T-cell (primary cell): ENCODE data around the gene WDFY4. TPM values are rescaled to one million over a fixed set of nuclear protein-coding genes. Genes with fewer than 3 reads are reported as not detected.

ENCODE experiments used
- ATAC-seq, 4 experiments: fragments of 200-7000 bp in 3 of 4; fragments of 150-1000 bp in 1 of 4; cut with Tn5 transposase; replicated peaks in 1 of 4; 1 replicate in 3 of 4; 2 replicates in 1 of 4; pipeline ENCODE4 v1.10.0; 2021; ENCODE audit warnings: moderate library complexity in 3 of 4, mild to moderate bottlenecking in 2 of 4, moderate number of reproducible peaks in 1 of 4
- CTCF ChIA-PET, 2 donors: fragments of 300-600 bp; sonication (Branson Sonifier 250); formaldehyde crosslinking; loops; one replicate each; lab custom pipeline; 2022; ENCODE audit warnings: antibody characterized with exemption in 2 of 2; lab: Charles Lee
- POLR2A ChIA-PET, 2 donors: fragments of 300-600 bp; sonication (Branson Sonifier 250); formaldehyde crosslinking; loops; one replicate each; lab custom pipeline; 2022; ENCODE audit warnings: antibody characterized with exemption in 2 of 2; lab: Charles Lee
- DNase-seq, 35 experiments: peaks; one replicate each; pipeline versions ENCODE4 v3.0.0 to v3.0.0-alpha.2; 2013 to 2023
- H3K27ac ChIP-seq: one replicate; pipeline ENCODE4 v1.5.1; 2013; ENCODE audit warnings: low read length
- H3K27me3 ChIP-seq, 2 experiments: replicated peaks in 1 of 2; 1 replicate in 1 of 2; 2 replicates in 1 of 2; pipeline versions ENCODE4 v1.6.1 to v1.7.0; 2013; ENCODE audit warnings: low read length in 1 of 2, mixed read lengths in 1 of 2; ENCODE audit not compliant: control insufficient read depth in 2 of 2, insufficient read depth in 2 of 2; ENCODE audit errors: extremely low read depth in 1 of 2
- H3K36me3 ChIP-seq, 2 donors: 1 replicate in 1 of 2; 2 replicates in 1 of 2; pipeline versions ENCODE4 v1.6.1 to v1.7.0; 2013; ENCODE audit warnings: low read length in 1 of 2; ENCODE audit not compliant: control insufficient read depth in 2 of 2, insufficient read depth in 1 of 2; ENCODE audit errors: extremely low read depth in 1 of 2
- H3K4me1 ChIP-seq, 2 experiments: 1 replicate in 1 of 2; 2 replicates in 1 of 2; pipeline versions ENCODE4 v1.6.1 to v1.7.0; 2013; ENCODE audit warnings: low read length in 2 of 2, mixed read lengths in 1 of 2; ENCODE audit not compliant: insufficient read depth in 2 of 2, control insufficient read depth in 1 of 2; ENCODE audit errors: extremely low read depth in 1 of 2
- H3K4me3 ChIP-seq, 2 donors: 1 replicate in 1 of 2; 2 replicates in 1 of 2; pipeline versions ENCODE4 v1.5.1 to v1.7.0; 2013; ENCODE audit warnings: mild to moderate bottlenecking in 2 of 2, low read length in 1 of 2, moderate library complexity in 1 of 2; ENCODE audit not compliant: control insufficient read depth in 1 of 2; ENCODE audit errors: extremely low read depth in 1 of 2
- H3K9me3 ChIP-seq: 2 replicates; pipeline ENCODE4 v1.7.0; 2013
- H3K27ac Mint-ChIP-seq, 2 donors: one replicate each; pipeline ENCODE4 v1.8.0; 2020 to 2021; ENCODE audit warnings: mild to moderate bottlenecking in 2 of 2, mixed read lengths in 2 of 2
- H3K27me3 Mint-ChIP-seq, 2 donors: one replicate each; pipeline ENCODE4 v1.8.0; 2021 to 2022; ENCODE audit warnings: mixed read lengths in 2 of 2
- H3K36me3 Mint-ChIP-seq: one replicate; pipeline ENCODE4 v1.8.0; 2021; ENCODE audit warnings: mixed read lengths
- H3K4me1 Mint-ChIP-seq, 3 donors: one replicate each; pipeline ENCODE4 v1.8.0; 2020 to 2022; ENCODE audit warnings: mixed read lengths in 3 of 3, mild to moderate bottlenecking in 1 of 3
- H3K4me3 Mint-ChIP-seq, 3 donors: one replicate each; pipeline ENCODE4 v1.8.0; 2020 to 2022; ENCODE audit warnings: mild to moderate bottlenecking in 3 of 3, mixed read lengths in 3 of 3, moderate library complexity in 3 of 3
- H3K9me3 Mint-ChIP-seq, 3 donors: one replicate each; pipeline ENCODE4 v1.8.0; 2020 to 2022; ENCODE audit warnings: mixed read lengths in 3 of 3
- WGBS: methylation state at CpG from one replicate; pipeline ENCODE4 v1.1.5; 2013; ENCODE audit warnings: missing lambda C conversion rate; ENCODE audit not compliant: insufficient coverage; 5-methylcytosine and 5-hydroxymethylcytosine counted together
- total RNA-seq, 35 experiments: library from RNA in 6 of 35; stranded (reverse) in 6 of 35; fragments of 120-200 nt in 1 of 35; gene quantifications; one replicate each; pipeline versions ENCODE4 v1.2.1 to v1.2.4 and lab custom pipeline; 2013 to 2026

WDFY4 gene
- total RNA-seq, 5 donors from 2014 or later (not counting 1 experiment from before 2014, with no cell fraction given) = 2.6 to 15.5 (median 4.2) TPM

- Histone ChIP-seq H3K27ac (no peak overlapping the region), H3K27me3 (peaks cover 0 to 19% of the 10 kb centered on the region in 2 experiments), H3K36me3 (peaks cover 0 to 3% of the 10 kb centered on the region in 2 donors), H3K4me1 (peaks cover 42 to 66% of the 10 kb centered on the region in 2 experiments), H3K9me3 (no peaks in the 10 kb centered on the region), H3K4me3 (no peak overlapping the region)
- H3K27ac Mint-ChIP-seq = peak overlapping the region in 1 of 2 donors; percentile 61
- ChIA-PET CTCF (no interaction called here), POLR2A (no interaction called here)
- H3K4me1 Mint-ChIP-seq = peaks cover 42 to 53% (median 51%) of the 10 kb centered on the region in 3 donors
- 59% methylated on average over 5 of the region's 12 CpGs for WGBS
- ATAC-seq = peak in 1 of 4 experiments; percentile 47
- peak in 1 of 35 experiments; percentile 11 for DNase-seq
- peak overlapping the region in 1 of 3 donors; percentile 60 for H3K4me3 Mint-ChIP-seq
- H3K36me3 Mint-ChIP-seq = no peaks in the 10 kb centered on the region
- H3K27me3 Mint-ChIP-seq = peaks cover 0 to 3% of the 10 kb centered on the region in 2 donors
- H3K9me3 Mint-ChIP-seq = no peaks in the 10 kb centered on the region
Observed at GRCh38 chr10:48805848-48806247, 121.2 kb downstream of the WDFY4 start.

- peak overlapping the region in 1 of 2 donors; percentile 10 for H3K4me3 ChIP-seq
- Mint-ChIP-seq H3K4me3 (peak overlapping the region in 1 of 3 donors; percentile 60), H3K4me1 (peaks cover 40 to 48% (median 46%) of the 10 kb centered on the region in 3 donors), H3K27ac (peak overlapping the region in 1 of 2 donors; percentile 61), H3K36me3 (no peaks in the 10 kb centered on the region), H3K27me3 (peaks cover 0 to 3% of the 10 kb centered on the region in 2 donors), H3K9me3 (no peaks in the 10 kb centered on the region)
- H3K27ac ChIP-seq = no peak overlapping the region
- POLR2A ChIA-PET = no interaction called here
- DNase-seq = no peak
- CTCF ChIA-PET = no interaction called here
- WGBS = no CpG with 5 or more reads among the region's 4 CpGs
- no peak for ATAC-seq
- H3K27me3 ChIP-seq = peaks cover 0 to 19% of the 10 kb centered on the region in 2 experiments
- H3K4me1 ChIP-seq = peaks cover 38 to 61% of the 10 kb centered on the region in 2 experiments
- H3K9me3 ChIP-seq = no peaks in the 10 kb centered on the region
- H3K36me3 ChIP-seq = peaks cover 0 to 4% of the 10 kb centered on the region in 2 donors
Observed at GRCh38 chr10:48806342-48806741, 121.7 kb downstream of the WDFY4 start.

GRCh38 chr10:48807791-48808470, 123.3 kb downstream of the WDFY4 start:
- Mint-ChIP-seq H3K27me3 (peaks cover 0 to 10% of the 10 kb centered on the region in 2 donors), H3K9me3 (no peaks in the 10 kb centered on the region), H3K4me1 (peaks cover 32 to 33% (median 33%) of the 10 kb centered on the region in 3 donors), H3K27ac (no peak overlapping the region), H3K36me3 (no peaks in the 10 kb centered on the region), H3K4me3 (no peak overlapping the region)
- H3K9me3 ChIP-seq = no peaks in the 10 kb centered on the region
- no peak overlapping the region for H3K4me3 ChIP-seq
- H3K36me3 ChIP-seq = peaks cover 0 to 4% of the 10 kb centered on the region in 2 donors
- DNase-seq (no peak), ATAC-seq (no peak)
- H3K4me1 ChIP-seq = peaks cover 29 to 48% of the 10 kb centered on the region in 2 experiments
- H3K27ac ChIP-seq = no peak overlapping the region
- POLR2A ChIA-PET = no interaction called here
- peaks cover 0 to 19% of the 10 kb centered on the region in 2 experiments for H3K27me3 ChIP-seq
- CTCF ChIA-PET = interaction anchor here in 1 of 2 donors (0.5 kb wide), 1 partner anchor 19 kb away, joined by 3 read pairs; no protein-coding TSS in a partner anchor
- no CpG with 5 or more reads among the region's 2 CpGs for WGBS

GRCh38 chr10:48809261-48809660, 124.6 kb downstream of the WDFY4 start:
- 64% methylated on average over 2 of the region's 2 CpGs for WGBS
- POLR2A ChIA-PET = no interaction called here

GRCh38 chr10:48811461-48811860, 126.8 kb downstream of the WDFY4 start:
- Mint-ChIP-seq H3K27me3 (peaks cover 0 to 14% of the 10 kb centered on the region in 2 donors), H3K4me3 (no peak overlapping the region), H3K27ac (no peak overlapping the region), H3K36me3 (no peaks in the 10 kb centered on the region), H3K4me1 (peaks cover 4 to 6% (median 5%) of the 10 kb centered on the region in 3 donors), H3K9me3 (no peaks in the 10 kb centered on the region)
- Histone ChIP-seq H3K9me3 (no peaks in the 10 kb centered on the region), H3K4me1 (peaks cover 2 to 18% of the 10 kb centered on the region in 2 experiments), H3K4me3 (no peak overlapping the region), H3K36me3 (peaks cover 0 to 4% of the 10 kb centered on the region in 2 donors), H3K27me3 (peaks cover 0 to 7% of the 10 kb centered on the region in 2 experiments), H3K27ac (no peak overlapping the region)
- CTCF ChIA-PET = no interaction called here
- ATAC-seq (no peak), DNase-seq (no peak)
- WGBS = 61% methylated on average over 5 of the region's 5 CpGs
- POLR2A ChIA-PET = no interaction called here

More at GRCh38 chr10:48809261-48809660, 124.6 kb downstream of the WDFY4 start:
- H3K27ac Mint-ChIP-seq = no peak overlapping the region
- no peak for ATAC-seq
- peaks cover 0 to 4% of the 10 kb centered on the region in 2 donors for H3K36me3 ChIP-seq
- H3K9me3 Mint-ChIP-seq = no peaks in the 10 kb centered on the region
- H3K27ac ChIP-seq = no peak overlapping the region
- CTCF ChIA-PET = no interaction called here
- no peak overlapping the region for H3K4me3 Mint-ChIP-seq
- no peak for DNase-seq
- H3K9me3 ChIP-seq = no peaks in the 10 kb centered on the region
- no peaks in the 10 kb centered on the region for H3K36me3 Mint-ChIP-seq
- H3K4me1 ChIP-seq = peaks cover 22 to 37% of the 10 kb centered on the region in 2 experiments
- H3K27me3 Mint-ChIP-seq = peaks cover 0 to 10% of the 10 kb centered on the region in 2 donors
- H3K4me1 Mint-ChIP-seq = peaks cover 23 to 27% (median 25%) of the 10 kb centered on the region in 3 donors
- H3K4me3 ChIP-seq = no peak overlapping the region
- H3K27me3 ChIP-seq = peaks cover 0 to 23% of the 10 kb centered on the region in 2 experiments

GRCh38 chr10:48811917-48812316, 127.2 kb downstream of the WDFY4 start:
- H3K27ac Mint-ChIP-seq = no peak overlapping the region
- peaks cover 0 to 5% of the 10 kb centered on the region in 2 experiments for H3K27me3 ChIP-seq
- no peak overlapping the region for H3K27ac ChIP-seq
- H3K4me3 ChIP-seq = no peak overlapping the region
- no peak overlapping the region for H3K4me3 Mint-ChIP-seq
- no peaks in the 10 kb centered on the region for H3K9me3 ChIP-seq
- DNase-seq = no peak
- peaks cover 3 to 5% (median 4%) of the 10 kb centered on the region in 3 donors for H3K4me1 Mint-ChIP-seq
- peaks cover 0 to 15% of the 10 kb centered on the region in 2 experiments for H3K4me1 ChIP-seq
- no peak for ATAC-seq
- no peaks in the 10 kb centered on the region for H3K36me3 Mint-ChIP-seq
- WGBS = no CpG with 5 or more reads among the region's 4 CpGs
- POLR2A ChIA-PET = no interaction called here
- CTCF ChIA-PET = no interaction called here
- H3K36me3 ChIP-seq = peaks cover 0 to 4% of the 10 kb centered on the region in 2 donors
- peaks cover 0 to 13% of the 10 kb centered on the region in 2 donors for H3K27me3 Mint-ChIP-seq
- H3K9me3 Mint-ChIP-seq = no peaks in the 10 kb centered on the region
